A549 (cell line): ENCODE results near the gene SMCO4. TPM values are rescaled to one million over a fixed set of nuclear protein-coding genes. Genes with fewer than 3 reads are reported as not detected.

Experiments used
- ATAC-seq, 2 experiments: fragments of 200-7000 bp in 1 of 2; fragments of >200 bp in 1 of 2; cut with Nextera tagmentation in 1 of 2; cut with Tn5 transposase in 1 of 2; 3 replicates each; pipeline versions ENCODE4 v1.8.0 to v1.9.1; 2018 to 2020; ENCODE audit warnings: mild to moderate bottlenecking in 1 of 2, moderate library complexity in 1 of 2
- CTCF ChIA-PET: fragments of 300-600 bp; sonication (Branson Sonifier 250); formaldehyde crosslinking; extraction: SDS; loops from one replicate; lab custom pipeline; 2021; ENCODE audit warnings: antibody characterized with exemption, inconsistent platforms; lab: Yijun Ruan, JAX
- POLR2A ChIA-PET: fragments of 350-600 bp; formaldehyde crosslinking; extraction: SDS; loops from one replicate; lab custom pipeline; 2021; ENCODE audit warnings: antibody characterized with exemption, inconsistent platforms; lab: Yijun Ruan, JAX
- DNase-seq, 2 experiments: peaks; one replicate each; pipeline versions ENCODE4 v3.0.0 to v3.0.0-alpha.2; 2011 to 2016; ENCODE audit warnings: low read depth in 1 of 2, low spot score in 1 of 2
- FAIRE-seq: peaks from 2 replicates; lab custom pipeline; 2011; peaks lifted over from hg19 to GRCh38; lab: Jason Lieb, UNC
- H3K27ac ChIP-seq, 2 experiments: fragments of >200 bp; sonication (Bioruptor Twin); formaldehyde crosslinking; 3 replicates each; pipeline ENCODE4 v1.5.1; 2016 to 2017
- H3K4me1 ChIP-seq: fragments of >200 bp; sonication (Bioruptor Twin); formaldehyde crosslinking; 3 replicates; pipeline ENCODE4 v1.6.1; 2016
- H3K4me2 ChIP-seq: fragments of >200 bp; sonication (Bioruptor Twin); formaldehyde crosslinking; 3 replicates; pipeline ENCODE4 v1.6.1; 2016
- H3K4me3 ChIP-seq: fragments of >200 bp; sonication (Bioruptor Twin); formaldehyde crosslinking; 3 replicates; pipeline ENCODE4 v1.5.1; 2016
- H3K9me3 ChIP-seq: fragments of >200 bp; sonication (Bioruptor Twin); formaldehyde crosslinking; 3 replicates; pipeline ENCODE4 v1.6.1; 2016
- CBX2 ChIP-seq: fragments of 200-600 bp; sonication (generic); IDR thresholded peaks from 2 replicates; pipeline ENCODE4 v1.6.1; 2016; ENCODE audit warnings: low read depth, mild to moderate bottlenecking, borderline replicate concordance
- CHD4 ChIP-seq: fragments of 200-600 bp; sonication (generic); IDR thresholded peaks from 2 replicates; pipeline ENCODE4 v1.6.1; 2016; ENCODE audit warnings: antibody characterized with exemption, mild to moderate bottlenecking, borderline replicate concordance
- CTCF ChIP-seq: fragments of >200 bp; sonication (Bioruptor Twin); formaldehyde crosslinking; IDR thresholded peaks from 3 replicates; pipeline ENCODE4 v1.5.1; 2016
- ELK1 ChIP-seq: fragments of 150-350 bp; IDR thresholded peaks from 2 replicates; pipeline ENCODE4 v1.6.1; 2014; ENCODE audit warnings: low read depth, mild to moderate bottlenecking, low read length
- EP300 ChIP-seq, 2 experiments: fragments of >200 bp; sonication (Bioruptor Twin); formaldehyde crosslinking; IDR thresholded peaks; 2 replicates in 1 of 2; 3 replicates in 1 of 2; pipeline ENCODE4 v1.6.1; 2016 to 2017
- HDAC2 ChIP-seq: fragments of 200-600 bp; sonication (generic); IDR thresholded peaks from 2 replicates; pipeline ENCODE4 v1.6.1; 2016
- HOXB13 ChIP-seq: fragments of 250-450 bp; sonication (Bioruptor Pico); IDR thresholded peaks from 2 replicates; pipeline ENCODE4 v1.5.0; 2020; ENCODE audit warnings: low read depth, mild to moderate bottlenecking, moderate library complexity
- JUN ChIP-seq, 2 experiments: fragments of >200 bp; sonication (Bioruptor Twin); formaldehyde crosslinking; IDR thresholded peaks; 2 replicates in 1 of 2; 3 replicates in 1 of 2; pipeline ENCODE4 v1.6.1; 2016 to 2017
- MAZ ChIP-seq: fragments of 150-350 bp; IDR thresholded peaks from 2 replicates; pipeline ENCODE4 v1.6.1; 2014; ENCODE audit warnings: antibody characterized with exemption, low read depth, low read length, borderline replicate concordance
- NPAS2 ChIP-seq: fragments of 250-450 bp; sonication (Bioruptor Pico); IDR thresholded peaks from 2 replicates; pipeline ENCODE4 v1.8.0; 2022; ENCODE audit warnings: mild to moderate bottlenecking, moderate library complexity, borderline replicate concordance
- PHF8 ChIP-seq: fragments of 200-600 bp; sonication (generic); IDR thresholded peaks from 2 replicates; pipeline ENCODE4 v1.6.1; 2016; ENCODE audit warnings: low read depth, mild to moderate bottlenecking, antibody characterized with exemption, moderate library complexity, borderline replicate concordance
- POLR2AphosphoS2 ChIP-seq: conservative IDR thresholded peaks from 2 replicates; pipeline ENCODE4 v1.6.1; 2012; ENCODE audit warnings: low read length, improper control_type of control experiment, inconsistent platforms
- RARB ChIP-seq: fragments of 250-450 bp; sonication (Bioruptor Pico); IDR thresholded peaks from 2 replicates; pipeline ENCODE4 v1.8.0; 2021; ENCODE audit warnings: mild to moderate bottlenecking, moderate library complexity
- RCOR1 ChIP-seq: fragments of 150-350 bp; IDR thresholded peaks from 2 replicates; pipeline ENCODE4 v1.6.1; 2014; ENCODE audit warnings: antibody characterized with exemption, low read length, low read depth
- RNF2 ChIP-seq: fragments of 200-600 bp; sonication (generic); IDR thresholded peaks from 2 replicates; pipeline ENCODE4 v1.6.1; 2016; ENCODE audit warnings: low read depth, mild to moderate bottlenecking, antibody characterized with exemption, moderate library complexity, borderline replicate concordance
- ZC3H11A ChIP-seq: fragments of 450-650 bp; IDR thresholded peaks from 2 replicates; pipeline ENCODE4 v1.6.1; 2014; ENCODE audit warnings: antibody characterized with exemption, mild to moderate bottlenecking
- ZFP36 ChIP-seq: fragments of 450-650 bp; IDR thresholded peaks from 2 replicates; pipeline ENCODE4 v1.6.1; 2014; ENCODE audit warnings: borderline replicate concordance; ENCODE audit not compliant: partially characterized antibody
- WGBS: methylation state at CpG from one replicate; pipeline ENCODE4 v1.1.6; 2017; ENCODE audit errors: missing lambda C conversion rate; 5-methylcytosine and 5-hydroxymethylcytosine counted together
- polyA plus RNA-seq, 4 experiments: library from polyadenylated mRNA; depleted of rRNA in 3 of 4; stranded (reverse); fragments of >200 nt; fragmentation: RNase III in 1 of 4; extraction: RNeasy Plus Mini Kit Qiagen cat#74134 plus additional on column Dnase treatment in 1 of 4; gene quantifications; 2 replicates in 3 of 4; 3 replicates in 1 of 4; pipeline ENCODE4 v1.2.3, GENCODE V29; 2011 to 2017

Gene SMCO4
- polyA plus RNA-seq, 2 of the 4 experiments (the other 2 are of a cell fraction), result 11.9 to 14.8 TPM

- DNase-seq (no peak), ATAC-seq (no peak), FAIRE-seq (no peak)
- ChIA-PET CTCF (interaction anchor here (1.3 kb wide), 1 partner anchor 31 kb away, joined by 4 read pairs; no protein-coding TSS in a partner anchor), POLR2A (no interaction called here)
- H3K4me1 ChIP-seq, result no peaks in the 10 kb centered on the region
- TF ChIP-seq HOXB13 (CRISPR knock-in tag) (no peak), EP300 (IDR thresholded peaks at IDR 0.05) (no peak), ZC3H11A (no peak), CBX2 (no peak)
- no peaks in the 10 kb centered on the region for H3K9me3 ChIP-seq
- H3K27ac ChIP-seq, result no peak overlapping the region
- no peak overlapping the region for H3K4me2 ChIP-seq
- 72% methylated on average over 4 of the region's 4 CpGs for WGBS
- H3K4me3 ChIP-seq, result no peak overlapping the region
These were observed 28.5 kb downstream of the SMCO4 start for GRCh38 chr11:93514712-93515111.

- 84% methylated on average over 3 of the region's 4 CpGs for WGBS
- Histone ChIP-seq H3K4me2 (no peak overlapping the region), H3K27ac (no peak overlapping the region)
- POLR2A ChIA-PET, result no interaction called here
- ATAC-seq, result no peak
- CTCF ChIA-PET, result no interaction called here
- DNase-seq, result no peak
- TF ChIP-seq RCOR1 (no peak), HDAC2 (no peak), MAZ (no peak), RARB (CRISPR knock-in tag) (no peak), NPAS2 (CRISPR knock-in tag) (no peak), PHF8 (no peak), RNF2 (no peak), POLR2AphosphoS2 (no peak)
- TF ChIP-seq, all 56 proteins: peak for 0
- Histone ChIP-seq H3K4me1 (no peaks in the 10 kb centered on the region), H3K9me3 (no peaks in the 10 kb centered on the region), H3K4me3 (no peak overlapping the region)
- FAIRE-seq, result no peak
These were observed 29.4 kb downstream of the SMCO4 start for GRCh38 chr11:93513772-93514171.

GRCh38 chr11:93512949-93513667 is 30.1 kb downstream of the SMCO4 start:
- ATAC-seq, result no peak
- H3K9me3 ChIP-seq, result no peaks in the 10 kb centered on the region
- no peak overlapping the region for H3K4me3 ChIP-seq
- H3K4me2 ChIP-seq, result no peak overlapping the region
- no peak overlapping the region for H3K27ac ChIP-seq
- no peak for TF ChIP-seq CTCF
- TF ChIP-seq ZFP36, result no peak
- TF ChIP-seq CHD4, result no peak
- TF ChIP-seq ELK1, result no peak
- TF ChIP-seq MAZ, result no peak
- TF ChIP-seq JUN (IDR thresholded peaks at IDR 0.05), result no peak
- H3K4me1 ChIP-seq, result no peaks in the 10 kb centered on the region
- no peak for FAIRE-seq
- DNase-seq, result no peak
- ChIA-PET POLR2A (no interaction called here), CTCF (no interaction called here)
- WGBS, result 93% methylated on average over 3 of the region's 3 CpGs
